GM12891 (cell line): ENCODE measurements around the gene CDH10.

ENCODE experiments used
- POLR2AphosphoS5 ChIP-seq: IDR thresholded peaks from 2 replicates; pipeline ENCODE4 v1.6.1; 2011; ENCODE audit warnings: low read depth, low read length, control low read depth
- SPI1 ChIP-seq: IDR thresholded peaks from 2 replicates; pipeline ENCODE4 v1.6.1; 2011; ENCODE audit warnings: low read depth, low read length, control low read depth

GRCh38 chr5:24475101-24475500 lies 169.7 kb downstream of the CDH10 start:
- TF ChIP-seq SPI1 (no peak), POLR2AphosphoS5 (no peak)
